Thyroid gland (tissue), 4 donors: Measurements from ENCODE around the gene GLI3.

Source experiments
- POLR2A ChIP-seq, 2 donors: fragments of 450-650 bp; IDR thresholded peaks; one replicate each; pipeline ENCODE4 v1.6.1; 2017; ENCODE audit warnings: antibody characterized with exemption in 2 of 2, mild to moderate bottlenecking in 2 of 2, moderate library complexity in 1 of 2
- TF ChIP-seq, protein P1 (sequence below), 6 experiments: fragments of 200-600 bp in 3 of 6; fragments of 450-650 bp in 3 of 6; sonication (generic) in 3 of 6; IDR thresholded peaks; one replicate each; pipeline ENCODE4 v1.5.1; 2016 to 2019; ENCODE audit warnings: antibody characterized with exemption in 6 of 6, mild to moderate bottlenecking in 2 of 6, inconsistent platforms in 1 of 6, moderate library complexity in 1 of 6

GRCh38 chr7:41976411-41976810 is 260.6 kb downstream of the GLI3 start:
- TF ChIP-seq, protein P1, sequence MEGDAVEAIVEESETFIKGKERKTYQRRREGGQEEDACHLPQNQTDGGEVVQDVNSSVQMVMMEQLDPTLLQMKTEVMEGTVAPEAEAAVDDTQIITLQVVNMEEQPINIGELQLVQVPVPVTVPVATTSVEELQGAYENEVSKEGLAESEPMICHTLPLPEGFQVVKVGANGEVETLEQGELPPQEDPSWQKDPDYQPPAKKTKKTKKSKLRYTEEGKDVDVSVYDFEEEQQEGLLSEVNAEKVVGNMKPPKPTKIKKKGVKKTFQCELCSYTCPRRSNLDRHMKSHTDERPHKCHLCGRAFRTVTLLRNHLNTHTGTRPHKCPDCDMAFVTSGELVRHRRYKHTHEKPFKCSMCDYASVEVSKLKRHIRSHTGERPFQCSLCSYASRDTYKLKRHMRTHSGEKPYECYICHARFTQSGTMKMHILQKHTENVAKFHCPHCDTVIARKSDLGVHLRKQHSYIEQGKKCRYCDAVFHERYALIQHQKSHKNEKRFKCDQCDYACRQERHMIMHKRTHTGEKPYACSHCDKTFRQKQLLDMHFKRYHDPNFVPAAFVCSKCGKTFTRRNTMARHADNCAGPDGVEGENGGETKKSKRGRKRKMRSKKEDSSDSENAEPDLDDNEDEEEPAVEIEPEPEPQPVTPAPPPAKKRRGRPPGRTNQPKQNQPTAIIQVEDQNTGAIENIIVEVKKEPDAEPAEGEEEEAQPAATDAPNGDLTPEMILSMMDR (IDR thresholded peaks at IDR 0.05), result no peak
- TF ChIP-seq POLR2A (IDR thresholded peaks at IDR 0.05), result no peak
